Measurements from ENCODE around the gene OPN1LW. TPM values are rescaled to one million over a fixed set of nuclear protein-coding genes. Genes with fewer than 3 reads are reported as not detected.
"Not testable (repeated sequence)": the region's sequence is repeated elsewhere in the genome, so short reads cannot be mapped to it uniquely, and the experiment has no call there.

Gene OPN1LW
- not detected for polyA plus RNA-seq (2012; ENCODE audit: insufficient read length, low read depth)

DNA sequence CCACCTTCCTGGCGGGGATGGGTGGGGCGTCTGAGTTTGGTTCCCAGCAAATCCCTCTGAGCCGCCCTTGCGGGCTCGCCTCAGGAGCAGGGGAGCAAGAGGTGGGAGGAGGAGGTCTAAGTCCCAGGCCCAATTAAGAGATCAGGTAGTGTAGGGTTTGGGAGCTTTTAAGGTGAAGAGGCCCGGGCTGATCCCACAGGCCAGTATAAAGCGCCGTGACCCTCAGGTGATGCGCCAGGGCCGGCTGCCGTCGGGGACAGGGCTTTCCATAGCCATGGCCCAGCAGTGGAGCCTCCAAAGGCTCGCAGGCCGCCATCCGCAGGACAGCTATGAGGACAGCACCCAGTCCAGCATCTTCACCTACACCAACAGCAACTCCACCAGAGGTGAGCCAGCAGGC lies at the start of gene OPN1LW:
Gene OPN1LW, plus strand, starts transcription at position 234 of the 400 bp plus-strand sequence. Its CDS starts 41 bp downstream, at position 275.
- not testable (repeated sequence) for TF ChIP-seq TAF1 (IDR thresholded peaks at IDR 0.05; ENCODE audit: borderline replicate concordance, insufficient read depth, low read length); FOXP2 (optimal IDR thresholded peaks at IDR 0.05; ENCODE audit: borderline replicate concordance, extremely low read depth, extremely low read length, insufficient read depth); SIN3A (IDR thresholded peaks at IDR 0.05; ENCODE audit: borderline replicate concordance, insufficient read depth, low read length)

DNA sequence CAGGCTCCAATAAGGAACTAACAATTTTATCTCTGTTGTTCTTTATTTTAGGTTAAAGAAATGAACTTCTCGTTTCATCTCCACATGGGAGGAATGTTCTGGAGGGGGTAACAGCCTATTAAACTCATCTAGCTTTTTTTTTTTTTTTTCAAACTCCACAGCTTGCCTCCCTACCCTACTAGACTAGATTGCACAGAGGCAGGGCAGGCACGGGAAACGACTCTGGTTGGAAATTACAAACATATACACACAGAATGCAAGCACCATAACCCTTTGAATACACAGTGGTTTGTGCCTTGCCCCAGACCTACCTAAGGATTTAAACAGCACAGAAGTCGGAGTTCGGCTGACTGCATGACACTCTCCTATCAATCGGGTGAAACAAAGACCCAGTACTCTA lies 49.2 kb upstream of the OPN1LW start:
- TF ChIP-seq FOXP2 (optimal IDR thresholded peaks at IDR 0.05; ENCODE audit: borderline replicate concordance, extremely low read depth, extremely low read length, insufficient read depth): no peak
- TF ChIP-seq SIN3A (IDR thresholded peaks at IDR 0.05; ENCODE audit: borderline replicate concordance, insufficient read depth, low read length): no peak
- no peak for TF ChIP-seq TAF1 (IDR thresholded peaks at IDR 0.05; ENCODE audit: borderline replicate concordance, insufficient read depth, low read length)
- TF ChIP-seq POLR2AphosphoS5 (IDR thresholded peaks at IDR 0.05; ENCODE audit: low read depth, low read length): no peak
- TF ChIP-seq, protein P1, sequence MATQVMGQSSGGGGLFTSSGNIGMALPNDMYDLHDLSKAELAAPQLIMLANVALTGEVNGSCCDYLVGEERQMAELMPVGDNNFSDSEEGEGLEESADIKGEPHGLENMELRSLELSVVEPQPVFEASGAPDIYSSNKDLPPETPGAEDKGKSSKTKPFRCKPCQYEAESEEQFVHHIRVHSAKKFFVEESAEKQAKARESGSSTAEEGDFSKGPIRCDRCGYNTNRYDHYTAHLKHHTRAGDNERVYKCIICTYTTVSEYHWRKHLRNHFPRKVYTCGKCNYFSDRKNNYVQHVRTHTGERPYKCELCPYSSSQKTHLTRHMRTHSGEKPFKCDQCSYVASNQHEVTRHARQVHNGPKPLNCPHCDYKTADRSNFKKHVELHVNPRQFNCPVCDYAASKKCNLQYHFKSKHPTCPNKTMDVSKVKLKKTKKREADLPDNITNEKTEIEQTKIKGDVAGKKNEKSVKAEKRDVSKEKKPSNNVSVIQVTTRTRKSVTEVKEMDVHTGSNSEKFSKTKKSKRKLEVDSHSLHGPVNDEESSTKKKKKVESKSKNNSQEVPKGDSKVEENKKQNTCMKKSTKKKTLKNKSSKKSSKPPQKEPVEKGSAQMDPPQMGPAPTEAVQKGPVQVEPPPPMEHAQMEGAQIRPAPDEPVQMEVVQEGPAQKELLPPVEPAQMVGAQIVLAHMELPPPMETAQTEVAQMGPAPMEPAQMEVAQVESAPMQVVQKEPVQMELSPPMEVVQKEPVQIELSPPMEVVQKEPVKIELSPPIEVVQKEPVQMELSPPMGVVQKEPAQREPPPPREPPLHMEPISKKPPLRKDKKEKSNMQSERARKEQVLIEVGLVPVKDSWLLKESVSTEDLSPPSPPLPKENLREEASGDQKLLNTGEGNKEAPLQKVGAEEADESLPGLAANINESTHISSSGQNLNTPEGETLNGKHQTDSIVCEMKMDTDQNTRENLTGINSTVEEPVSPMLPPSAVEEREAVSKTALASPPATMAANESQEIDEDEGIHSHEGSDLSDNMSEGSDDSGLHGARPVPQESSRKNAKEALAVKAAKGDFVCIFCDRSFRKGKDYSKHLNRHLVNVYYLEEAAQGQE (IDR thresholded peaks at IDR 0.05; ENCODE audit: insufficient read depth in 1 of 2, low read depth in 2 of 2, low read length in 2 of 2): no peak

DNA sequence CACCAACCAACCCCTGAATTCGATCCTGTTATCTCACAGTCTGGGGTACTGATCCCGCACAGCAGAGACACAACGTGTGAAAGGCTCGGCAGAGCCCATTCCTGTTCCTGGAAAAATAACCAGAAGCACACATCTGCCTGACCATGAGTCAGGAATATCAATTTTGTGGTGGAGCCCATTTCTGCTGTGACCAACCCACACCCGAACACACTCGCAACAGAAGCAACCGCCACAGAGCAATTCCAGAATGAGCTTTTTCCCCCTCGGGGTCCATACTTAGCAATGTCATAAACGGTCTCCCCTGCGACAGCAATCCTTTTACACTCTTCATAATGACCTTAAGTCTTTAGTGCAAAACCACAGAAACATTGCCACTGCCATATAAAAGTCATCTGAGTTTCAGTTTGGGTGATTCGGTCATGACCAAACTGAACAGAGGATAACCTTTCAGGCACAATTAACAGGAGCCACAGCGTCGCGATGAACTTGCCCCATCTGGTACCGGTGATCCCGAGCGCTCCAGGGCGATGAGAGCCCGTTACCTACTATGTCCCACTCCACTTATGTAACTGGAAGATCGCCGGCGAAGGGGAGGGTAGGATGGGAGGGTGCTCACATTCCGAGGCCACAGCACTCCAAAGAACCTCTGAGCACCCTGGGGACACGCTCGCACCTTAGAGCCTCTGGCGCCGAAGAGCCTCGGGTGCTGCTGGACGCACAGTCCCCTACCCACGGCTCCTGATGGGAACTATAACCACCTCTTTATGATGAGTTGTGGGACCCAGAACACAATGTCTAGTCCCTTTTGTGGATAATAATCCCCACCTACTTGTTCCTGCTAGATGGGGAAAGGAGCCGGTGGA lies 47.7 kb upstream of the OPN1LW start:
- no peak for TF ChIP-seq FOXP2 (optimal IDR thresholded peaks at IDR 0.05; ENCODE audit: borderline replicate concordance, extremely low read depth, extremely low read length, insufficient read depth)
- TF ChIP-seq, protein P1 (IDR thresholded peaks at IDR 0.05; ENCODE audit: insufficient read depth in 1 of 2, low read depth in 2 of 2, low read length in 2 of 2): no peak
- TF ChIP-seq POLR2AphosphoS5 (IDR thresholded peaks at IDR 0.05; ENCODE audit: low read depth, low read length): no peak
- TF ChIP-seq TAF1 (IDR thresholded peaks at IDR 0.05; ENCODE audit: borderline replicate concordance, insufficient read depth, low read length): no peak
- TF ChIP-seq SIN3A (IDR thresholded peaks at IDR 0.05; ENCODE audit: borderline replicate concordance, insufficient read depth, low read length): no peak

DNA sequence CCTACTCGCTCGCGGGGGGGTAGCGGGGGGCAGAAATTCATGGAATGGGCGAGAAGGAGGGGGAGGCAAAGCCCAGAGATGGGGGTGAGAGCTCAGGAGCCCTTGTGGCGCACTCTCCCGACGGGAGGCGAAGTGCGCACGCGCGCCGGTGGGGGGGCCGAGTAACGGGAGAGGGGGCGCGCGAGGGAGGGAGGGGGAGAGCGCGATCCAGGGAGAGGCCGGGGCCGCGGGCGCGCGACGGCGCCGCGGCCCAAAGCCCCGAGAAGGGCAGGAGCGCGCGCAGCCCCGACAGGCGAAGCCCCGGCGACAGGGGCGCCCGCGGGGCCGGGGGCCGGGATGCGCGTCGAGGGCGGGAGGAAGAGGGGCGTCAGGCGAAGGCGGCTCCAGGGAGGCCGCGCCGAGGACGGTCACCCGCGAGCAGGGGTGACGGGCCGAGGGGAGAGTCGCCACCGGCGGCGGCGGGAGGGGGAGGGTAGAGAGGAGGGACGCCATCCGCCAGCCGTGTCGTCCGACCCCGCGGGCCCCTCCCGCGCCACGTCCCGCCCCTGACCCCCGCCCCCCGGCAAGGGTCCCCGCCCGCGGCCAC lies 46.9 kb upstream of the OPN1LW start:
- no peak for TF ChIP-seq TAF1 (IDR thresholded peaks at IDR 0.05; ENCODE audit: borderline replicate concordance, insufficient read depth, low read length)
- TF ChIP-seq, protein P1 (IDR thresholded peaks at IDR 0.05; ENCODE audit: insufficient read depth in 1 of 2, low read depth in 2 of 2, low read length in 2 of 2): no peak
- TF ChIP-seq FOXP2 (optimal IDR thresholded peaks at IDR 0.05; ENCODE audit: borderline replicate concordance, extremely low read depth, extremely low read length, insufficient read depth): no peak
- no peak for TF ChIP-seq POLR2AphosphoS5 (IDR thresholded peaks at IDR 0.05; ENCODE audit: low read depth, low read length)
- TF ChIP-seq SIN3A (IDR thresholded peaks at IDR 0.05; ENCODE audit: borderline replicate concordance, insufficient read depth, low read length): no peak

DNA sequence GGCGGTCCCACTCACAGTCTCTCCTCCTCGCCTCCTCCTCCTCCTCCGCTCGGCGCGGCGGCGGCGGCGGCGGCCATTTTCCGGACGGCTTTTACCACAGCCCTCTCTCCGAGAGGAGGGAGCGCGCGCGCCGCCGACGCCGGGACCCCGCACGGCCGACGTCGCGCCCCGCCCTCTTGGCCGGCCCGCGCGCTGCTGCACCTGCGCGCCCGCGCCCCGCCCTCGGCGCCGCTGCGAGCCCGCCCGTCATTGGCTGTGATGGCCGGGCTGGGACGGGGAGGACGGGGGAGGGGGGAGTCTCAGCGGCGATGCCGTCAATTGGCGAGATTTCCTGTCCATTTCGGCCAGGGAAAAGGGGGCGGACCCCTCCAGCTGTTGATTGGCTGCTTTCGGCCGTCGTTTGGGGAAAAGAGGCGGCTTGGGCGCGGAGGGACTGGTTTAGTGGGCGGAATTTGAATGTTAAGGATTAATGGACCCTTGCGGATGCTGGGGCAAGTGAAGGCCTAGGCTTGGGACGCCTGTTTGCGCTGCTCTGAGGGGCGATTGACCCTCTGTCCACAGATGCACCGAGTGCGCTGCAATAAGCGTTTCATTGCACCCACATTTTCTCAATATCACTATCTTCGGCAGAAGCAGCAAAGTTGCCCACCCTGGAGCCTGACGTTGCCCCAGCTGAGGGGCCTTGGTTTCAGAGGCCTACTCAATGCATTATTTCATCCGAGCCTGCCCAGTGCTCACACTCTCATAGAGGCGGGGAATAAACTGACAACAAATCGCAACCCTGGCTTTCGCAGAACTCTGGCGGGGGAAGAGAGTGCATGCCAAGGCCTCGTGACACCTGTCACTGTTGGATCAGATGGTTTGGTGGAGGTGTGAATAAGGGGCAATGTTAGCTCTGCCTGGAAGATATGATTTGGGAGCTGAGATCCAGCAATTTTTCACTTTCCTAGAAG lies 46.2 kb upstream of the OPN1LW start, which contains the start of gene MECP2:
Gene MECP2, minus strand, starts transcription at position 129 of the 953 bp plus-strand sequence.
- TF ChIP-seq POLR2AphosphoS5 (IDR thresholded peaks at IDR 0.05; ENCODE audit: low read depth, low read length) (no peak; the same call in 1 of the 2 replicates), TAF1 (IDR thresholded peaks at IDR 0.05; ENCODE audit: borderline replicate concordance, insufficient read depth, low read length) (peak; percentile 37; the same call in 1 of the 2 replicates)

Measured in PFSK-1 (cell line).